Neutrophil (primary cell): ENCODE results near the gene OR6X1.

Experiments
- H3K27ac ChIP-seq: fragments of 200-600 bp; sonication (generic); 2 replicates; pipeline ENCODE4 v1.5.1; 2016; ENCODE audit warnings: mild to moderate bottlenecking, moderate library complexity
- H3K27me3 ChIP-seq: fragments of 200-600 bp; sonication (generic); 2 replicates; pipeline ENCODE4 v1.6.0; 2016; ENCODE audit warnings: mild to moderate bottlenecking
- H3K36me3 ChIP-seq: fragments of 200-600 bp; sonication (generic); 2 replicates; pipeline ENCODE4 v1.5.1; 2017
- H3K4me1 ChIP-seq, 2 experiments: fragments of 200-600 bp in 1 of 2; sonication (generic) in 1 of 2; 1 replicate in 1 of 2; 2 replicates in 1 of 2; pipeline versions ENCODE4 v1.5.1 to v1.6.1; 2013 to 2016; ENCODE audit warnings: low read depth in 1 of 2, low read length in 1 of 2, mild to moderate bottlenecking in 1 of 2, moderate library complexity in 1 of 2; ENCODE audit not compliant: control insufficient read depth in 1 of 2, insufficient read depth in 1 of 2
- H3K4me3 ChIP-seq, 2 experiments: fragments of 200-600 bp in 1 of 2; sonication (generic) in 1 of 2; 1 replicate in 1 of 2; 2 replicates in 1 of 2; pipeline ENCODE4 v1.5.1; 2013 to 2016; ENCODE audit warnings: low read depth in 1 of 2, low read length in 1 of 2, mild to moderate bottlenecking in 1 of 2, moderate library complexity in 1 of 2
- H3K9me3 ChIP-seq: fragments of 200-600 bp; sonication (generic); 2 replicates; pipeline ENCODE4 v1.5.1; 2016
- TF ChIP-seq, protein P1 (sequence below): fragments of 200-600 bp; sonication (generic); IDR thresholded peaks from 2 replicates; pipeline ENCODE4 v1.5.1; 2016; ENCODE audit warnings: antibody characterized with exemption

Gene OR6X1

DNA sequence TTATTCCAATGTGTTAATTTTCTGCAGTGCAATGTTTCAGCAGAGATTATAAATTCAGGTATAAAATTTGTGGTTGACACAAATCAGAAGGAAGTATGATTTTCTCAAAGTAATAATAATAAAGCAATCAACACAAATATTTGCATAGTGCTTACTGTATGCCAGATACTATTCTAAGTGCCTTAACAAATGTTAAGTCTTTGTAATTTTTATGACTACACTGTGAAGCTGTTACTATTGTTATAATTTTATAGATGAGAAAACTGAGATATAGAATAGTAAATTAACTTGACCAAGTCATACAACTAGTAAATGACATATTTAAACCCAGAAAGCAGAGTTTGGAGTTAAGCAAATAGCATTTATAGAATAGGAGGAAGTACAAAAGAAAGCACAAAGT, 16.4 kb upstream of the OR6X1 start:
- no peaks in the 10 kb centered on the region for H3K4me1 ChIP-seq
- H3K27me3 ChIP-seq, result no peaks in the 10 kb centered on the region
- H3K36me3 ChIP-seq, result no peaks in the 10 kb centered on the region
- TF ChIP-seq, protein P1, sequence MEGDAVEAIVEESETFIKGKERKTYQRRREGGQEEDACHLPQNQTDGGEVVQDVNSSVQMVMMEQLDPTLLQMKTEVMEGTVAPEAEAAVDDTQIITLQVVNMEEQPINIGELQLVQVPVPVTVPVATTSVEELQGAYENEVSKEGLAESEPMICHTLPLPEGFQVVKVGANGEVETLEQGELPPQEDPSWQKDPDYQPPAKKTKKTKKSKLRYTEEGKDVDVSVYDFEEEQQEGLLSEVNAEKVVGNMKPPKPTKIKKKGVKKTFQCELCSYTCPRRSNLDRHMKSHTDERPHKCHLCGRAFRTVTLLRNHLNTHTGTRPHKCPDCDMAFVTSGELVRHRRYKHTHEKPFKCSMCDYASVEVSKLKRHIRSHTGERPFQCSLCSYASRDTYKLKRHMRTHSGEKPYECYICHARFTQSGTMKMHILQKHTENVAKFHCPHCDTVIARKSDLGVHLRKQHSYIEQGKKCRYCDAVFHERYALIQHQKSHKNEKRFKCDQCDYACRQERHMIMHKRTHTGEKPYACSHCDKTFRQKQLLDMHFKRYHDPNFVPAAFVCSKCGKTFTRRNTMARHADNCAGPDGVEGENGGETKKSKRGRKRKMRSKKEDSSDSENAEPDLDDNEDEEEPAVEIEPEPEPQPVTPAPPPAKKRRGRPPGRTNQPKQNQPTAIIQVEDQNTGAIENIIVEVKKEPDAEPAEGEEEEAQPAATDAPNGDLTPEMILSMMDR, result no peak
- H3K27ac ChIP-seq, result no peak overlapping the region
- H3K9me3 ChIP-seq, result no peaks in the 10 kb centered on the region
- H3K4me3 ChIP-seq, result no peak overlapping the region

DNA sequence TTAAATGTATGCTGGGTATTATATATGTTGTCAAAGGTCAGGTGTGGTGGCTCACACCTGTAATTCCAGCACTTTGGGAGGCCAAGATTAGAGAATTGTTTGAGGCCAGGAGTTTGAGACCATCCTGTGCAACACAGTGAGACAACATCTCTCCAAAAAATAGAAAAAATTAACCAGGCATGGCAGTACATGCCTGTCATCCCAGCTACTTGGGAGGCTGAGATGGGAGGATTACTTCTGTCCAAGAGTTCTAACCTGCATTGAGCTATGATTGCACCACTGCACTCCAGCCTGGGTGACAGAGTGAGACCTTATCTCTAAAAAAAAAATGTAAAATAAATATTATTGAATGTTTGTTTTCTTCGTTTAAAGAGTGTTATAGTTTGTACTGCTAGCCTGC, 11.3 kb upstream of the OR6X1 start:
- H3K4me3 ChIP-seq, result no peak overlapping the region
- H3K27ac ChIP-seq, result no peak overlapping the region
- H3K4me1 ChIP-seq, result no peaks in the 10 kb centered on the region
- no peaks in the 10 kb centered on the region for H3K36me3 ChIP-seq
- TF ChIP-seq, protein P1, result no peak
- no peaks in the 10 kb centered on the region for H3K27me3 ChIP-seq
- H3K9me3 ChIP-seq, result no peaks in the 10 kb centered on the region

DNA sequence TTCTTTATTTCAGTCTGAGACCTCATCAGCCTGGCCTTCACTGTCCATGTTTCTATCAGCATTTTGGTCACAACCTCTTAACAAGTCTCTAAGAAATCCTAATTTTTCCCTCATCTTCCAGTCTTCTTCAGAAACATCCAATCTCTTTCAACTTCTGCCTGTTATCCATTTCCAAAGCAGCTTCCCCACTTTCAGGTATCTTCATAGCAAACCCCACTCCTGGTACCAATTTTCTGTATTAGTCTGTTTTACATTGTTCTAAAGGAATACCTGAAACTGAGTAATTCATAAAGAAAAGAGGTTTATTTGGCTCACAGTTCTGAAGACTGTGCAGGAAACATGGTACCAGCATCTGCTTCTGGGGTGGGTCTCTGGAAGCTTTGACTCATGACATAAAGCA, 8.1 kb upstream of the OR6X1 start:
- no peaks in the 10 kb centered on the region for H3K4me1 ChIP-seq
- TF ChIP-seq, protein P1, result no peak
- no peaks in the 10 kb centered on the region for H3K9me3 ChIP-seq

GRCh38 chr11:123760894-123761293, 6.6 kb upstream of the OR6X1 start:
- H3K27me3 ChIP-seq, result no peaks in the 10 kb centered on the region
- H3K36me3 ChIP-seq, result no peaks in the 10 kb centered on the region
- H3K4me1 ChIP-seq, result no peaks in the 10 kb centered on the region
- no peaks in the 10 kb centered on the region for H3K9me3 ChIP-seq
- no peak overlapping the region for H3K4me3 ChIP-seq
- no peak overlapping the region for H3K27ac ChIP-seq
- TF ChIP-seq, protein P1, result no peak

More for the DNA sequence above, 8.1 kb upstream of the OR6X1 start:
- Histone ChIP-seq H3K27ac (no peak overlapping the region), H3K36me3 (no peaks in the 10 kb centered on the region), H3K4me3 (no peak overlapping the region), H3K27me3 (no peaks in the 10 kb centered on the region)

GRCh38 chr11:123757976-123758375, 3.7 kb upstream of the OR6X1 start:
- no peaks in the 10 kb centered on the region for H3K4me1 ChIP-seq
- H3K27ac ChIP-seq, result no peak overlapping the region
- H3K4me3 ChIP-seq, result no peak overlapping the region
- H3K27me3 ChIP-seq, result no peaks in the 10 kb centered on the region
- TF ChIP-seq, protein P1, result no peak
- H3K9me3 ChIP-seq, result no peaks in the 10 kb centered on the region
- no peaks in the 10 kb centered on the region for H3K36me3 ChIP-seq

GRCh38 chr11:123755813-123756212, 1.5 kb upstream of the OR6X1 start:
- TF ChIP-seq, protein P1, result no peak
- H3K36me3 ChIP-seq, result no peaks in the 10 kb centered on the region
- no peak overlapping the region for H3K27ac ChIP-seq
- no peaks in the 10 kb centered on the region for H3K27me3 ChIP-seq
- no peaks in the 10 kb centered on the region for H3K9me3 ChIP-seq
- H3K4me3 ChIP-seq, result no peak overlapping the region
- no peaks in the 10 kb centered on the region for H3K4me1 ChIP-seq
